ENCODE measurements around the gene ALKBH3.

ALKBH3 gene

DNA sequence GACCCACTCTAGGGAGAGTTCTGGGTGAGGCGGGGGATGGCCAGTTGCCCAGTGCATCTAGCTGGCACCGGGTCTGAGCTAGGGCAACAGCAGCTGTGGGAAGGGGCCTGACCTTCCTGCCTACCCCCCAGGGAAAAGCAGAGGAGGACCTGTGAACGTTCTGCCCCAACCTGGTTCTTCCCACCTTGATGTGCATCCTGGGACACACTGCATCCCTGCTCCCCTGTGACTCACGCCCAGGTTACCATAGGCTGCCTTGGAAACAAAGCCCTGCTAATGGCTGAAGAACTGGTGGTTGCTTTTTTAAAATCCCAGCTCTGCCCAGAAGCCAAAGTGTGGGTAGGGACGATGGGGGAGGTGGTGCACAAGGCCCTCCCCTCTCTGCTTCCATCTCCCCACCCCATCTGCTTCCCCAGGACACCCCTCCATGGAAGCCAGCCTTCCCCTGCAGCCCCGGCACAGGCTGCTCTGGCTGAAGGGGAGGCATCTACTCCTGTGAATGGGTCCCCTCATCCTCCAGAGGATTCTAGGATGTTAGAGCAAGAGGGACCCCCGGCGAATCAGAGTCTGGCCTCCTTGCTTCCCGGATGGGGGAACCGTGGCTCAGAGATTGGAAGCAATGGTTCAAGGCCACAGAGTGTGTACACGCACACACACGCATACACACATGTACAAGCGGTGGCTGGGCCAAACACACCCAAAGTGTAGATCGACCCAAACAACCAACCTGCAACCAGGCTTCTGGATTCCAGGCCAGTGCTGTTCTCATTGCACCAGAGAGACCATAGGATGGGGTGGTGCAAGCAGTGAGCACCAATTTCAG lies 54.2 kb downstream of the ALKBH3 start:
- no peak for TF ChIP-seq ZNF565 (CRISPR knock-in tag; conservative IDR thresholded peaks at IDR 0.05; ENCODE audit: low read depth)
- TF ChIP-seq ZNF70 (CRISPR knock-in tag; IDR thresholded peaks at IDR 0.05): no peak
- TF ChIP-seq ESRRG (CRISPR knock-in tag; IDR thresholded peaks at IDR 0.05): no peak
- TF ChIP-seq CSDC2 (CRISPR knock-in tag; IDR thresholded peaks at IDR 0.05): no peak
- no peak for TF ChIP-seq ZFP30 (CRISPR knock-in tag; IDR thresholded peaks at IDR 0.05)
- no peak for TF ChIP-seq ZFP3 (CRISPR knock-in tag; IDR thresholded peaks at IDR 0.05)
- no peak for TF ChIP-seq TCF4 (CRISPR knock-in tag; IDR thresholded peaks at IDR 0.05; ENCODE audit: borderline replicate concordance)
- TF ChIP-seq ZC3H10 (CRISPR knock-in tag; IDR thresholded peaks at IDR 0.05): no peak
- no peak for TF ChIP-seq CREB5 (CRISPR knock-in tag; IDR thresholded peaks at IDR 0.05; ENCODE audit: low read depth)
- no peak for TF ChIP-seq GLIS3 (CRISPR knock-in tag; IDR thresholded peaks at IDR 0.05)
- no peak for TF ChIP-seq ARNTL (CRISPR knock-in tag; IDR thresholded peaks at IDR 0.05; ENCODE audit: borderline replicate concordance, low read depth)
- no peak for TF ChIP-seq POU6F1 (CRISPR knock-in tag; IDR thresholded peaks at IDR 0.05; ENCODE audit: borderline replicate concordance, low read depth)
- ATAC-seq: no peak

- TF ChIP-seq ARNTL (CRISPR knock-in tag; IDR thresholded peaks at IDR 0.05; ENCODE audit: borderline replicate concordance, low read depth): no peak
- TF ChIP-seq CSDC2 (CRISPR knock-in tag; IDR thresholded peaks at IDR 0.05): no peak
- TF ChIP-seq CREB5 (CRISPR knock-in tag; IDR thresholded peaks at IDR 0.05; ENCODE audit: low read depth): no peak
- TF ChIP-seq BACH2 (CRISPR knock-in tag; IDR thresholded peaks at IDR 0.05; ENCODE audit: borderline replicate concordance): no peak
- TF ChIP-seq TOX (CRISPR knock-in tag; IDR thresholded peaks at IDR 0.05; ENCODE audit: borderline replicate concordance): no peak
- TF ChIP-seq ZFP3 (CRISPR knock-in tag; IDR thresholded peaks at IDR 0.05): no peak
- no peak for TF ChIP-seq GLIS3 (CRISPR knock-in tag; IDR thresholded peaks at IDR 0.05)
- TF ChIP-seq TCF4 (CRISPR knock-in tag; IDR thresholded peaks at IDR 0.05; ENCODE audit: borderline replicate concordance): no peak
- no peak for TF ChIP-seq ZC3H10 (CRISPR knock-in tag; IDR thresholded peaks at IDR 0.05)
- no peak for TF ChIP-seq CSRNP3 (CRISPR knock-in tag; IDR thresholded peaks at IDR 0.05)
- TF ChIP-seq ISL1 (CRISPR knock-in tag; IDR thresholded peaks at IDR 0.05): no peak
- TF ChIP-seq SNAI2 (CRISPR knock-in tag; IDR thresholded peaks at IDR 0.05): no peak
- TF ChIP-seq, protein P1, sequence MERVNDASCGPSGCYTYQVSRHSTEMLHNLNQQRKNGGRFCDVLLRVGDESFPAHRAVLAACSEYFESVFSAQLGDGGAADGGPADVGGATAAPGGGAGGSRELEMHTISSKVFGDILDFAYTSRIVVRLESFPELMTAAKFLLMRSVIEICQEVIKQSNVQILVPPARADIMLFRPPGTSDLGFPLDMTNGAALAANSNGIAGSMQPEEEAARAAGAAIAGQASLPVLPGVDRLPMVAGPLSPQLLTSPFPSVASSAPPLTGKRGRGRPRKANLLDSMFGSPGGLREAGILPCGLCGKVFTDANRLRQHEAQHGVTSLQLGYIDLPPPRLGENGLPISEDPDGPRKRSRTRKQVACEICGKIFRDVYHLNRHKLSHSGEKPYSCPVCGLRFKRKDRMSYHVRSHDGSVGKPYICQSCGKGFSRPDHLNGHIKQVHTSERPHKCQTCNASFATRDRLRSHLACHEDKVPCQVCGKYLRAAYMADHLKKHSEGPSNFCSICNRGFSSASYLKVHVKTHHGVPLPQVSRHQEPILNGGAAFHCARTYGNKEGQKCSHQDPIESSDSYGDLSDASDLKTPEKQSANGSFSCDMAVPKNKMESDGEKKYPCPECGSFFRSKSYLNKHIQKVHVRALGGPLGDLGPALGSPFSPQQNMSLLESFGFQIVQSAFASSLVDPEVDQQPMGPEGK (CRISPR knock-in tag; IDR thresholded peaks at IDR 0.05; ENCODE audit: borderline replicate concordance): no peak
- TF ChIP-seq PPARA (CRISPR knock-in tag; IDR thresholded peaks at IDR 0.05; ENCODE audit: borderline replicate concordance): no peak
- no peak for TF ChIP-seq RARB (CRISPR knock-in tag; IDR thresholded peaks at IDR 0.05)
- TF ChIP-seq ZFP30 (CRISPR knock-in tag; IDR thresholded peaks at IDR 0.05): no peak
- no peak for TF ChIP-seq ZNF8 (CRISPR knock-in tag; IDR thresholded peaks at IDR 0.05)
- no peak for TF ChIP-seq POU6F1 (CRISPR knock-in tag; IDR thresholded peaks at IDR 0.05; ENCODE audit: borderline replicate concordance, low read depth)
- no peak for ATAC-seq
These were observed 54.9 kb downstream of the ALKBH3 start for GRCh38 chr11:43935424-43935979.

Data from SK-N-SH treated with all-trans-retinoic acid at 6 μM for 48 hours (cell line).